DMS153 (cell line): ENCODE data around the gene GGNBP2.

Source experiments
- DNase-seq: peaks from one replicate; lab custom pipeline; 2025; lab: John Stamatoyannopoulos, UW

GGNBP2 gene

GRCh38 chr17:36566081-36566480, 21.4 kb downstream of the GGNBP2 start:
- DNase-seq, result no peak

- DNase-seq, result no peak
Measured at GRCh38 chr17:36575028-36575427, 30.3 kb downstream of the GGNBP2 start.

DNA sequence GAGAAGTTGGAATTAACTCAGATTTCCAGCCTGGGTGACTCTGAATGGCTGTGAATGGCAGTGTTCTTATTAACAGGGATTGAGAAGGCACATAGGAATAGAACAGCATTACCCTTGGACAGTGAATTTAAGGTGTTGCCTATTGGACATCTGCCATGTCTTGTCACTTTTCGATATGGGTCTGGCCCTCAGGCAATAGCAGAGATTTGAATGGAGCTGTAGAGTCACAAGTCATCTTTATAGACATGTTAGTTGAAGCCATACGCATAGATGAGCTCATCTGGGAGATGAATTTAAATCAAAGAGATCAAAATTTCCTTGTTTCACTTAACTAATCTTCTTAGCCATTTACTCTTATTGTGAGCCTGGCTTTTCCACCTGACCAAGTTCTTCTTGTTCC, 32.1 kb downstream of the GGNBP2 start:
- DNase-seq, result no peak

DNA sequence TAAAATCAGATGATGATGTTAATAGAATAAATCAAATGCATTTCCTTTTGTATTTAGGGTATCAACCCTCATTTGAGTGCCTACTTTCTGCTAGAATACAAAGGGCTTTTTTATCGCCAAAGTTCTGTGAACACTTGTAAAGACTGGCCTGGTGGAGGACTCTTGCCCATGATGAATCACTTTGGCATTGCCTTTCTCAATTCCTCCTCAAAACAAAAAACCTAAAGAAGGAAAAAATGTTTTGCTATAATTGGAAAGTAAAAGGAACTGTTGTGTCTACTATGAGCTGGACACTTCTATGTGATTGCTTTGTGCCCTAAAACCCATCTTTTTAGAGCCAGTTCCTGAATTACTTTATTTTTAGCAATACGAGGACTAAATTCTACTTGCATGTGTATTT, 34.0 kb downstream of the GGNBP2 start:
- no peak for DNase-seq

- no peak for DNase-seq
Measured at GRCh38 chr17:36583787-36584186, 39.1 kb downstream of the GGNBP2 start.

- DNase-seq, result no peak
Measured at GRCh38 chr17:36586138-36586537, 41.4 kb downstream of the GGNBP2 start.

DNA sequence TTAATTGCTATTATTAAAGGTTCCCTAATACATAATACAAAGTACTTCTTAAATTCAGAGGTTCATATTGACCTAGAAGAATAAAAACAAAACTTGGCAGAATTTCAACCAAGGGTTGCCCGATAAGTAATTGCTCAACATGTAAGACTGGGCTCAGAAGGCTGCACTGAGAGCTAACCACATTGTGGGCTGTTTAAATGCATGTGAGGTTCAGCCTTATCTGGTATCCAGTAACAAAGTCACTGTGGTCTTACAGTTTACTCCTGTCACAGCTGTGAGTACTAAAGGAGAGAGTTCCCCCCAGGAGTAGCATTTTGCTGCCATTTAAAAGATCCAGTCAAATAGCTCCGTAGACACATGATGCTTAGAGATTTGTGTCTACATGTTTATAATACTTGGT, 45.4 kb downstream of the GGNBP2 start:
- DNase-seq, result no peak

DNA sequence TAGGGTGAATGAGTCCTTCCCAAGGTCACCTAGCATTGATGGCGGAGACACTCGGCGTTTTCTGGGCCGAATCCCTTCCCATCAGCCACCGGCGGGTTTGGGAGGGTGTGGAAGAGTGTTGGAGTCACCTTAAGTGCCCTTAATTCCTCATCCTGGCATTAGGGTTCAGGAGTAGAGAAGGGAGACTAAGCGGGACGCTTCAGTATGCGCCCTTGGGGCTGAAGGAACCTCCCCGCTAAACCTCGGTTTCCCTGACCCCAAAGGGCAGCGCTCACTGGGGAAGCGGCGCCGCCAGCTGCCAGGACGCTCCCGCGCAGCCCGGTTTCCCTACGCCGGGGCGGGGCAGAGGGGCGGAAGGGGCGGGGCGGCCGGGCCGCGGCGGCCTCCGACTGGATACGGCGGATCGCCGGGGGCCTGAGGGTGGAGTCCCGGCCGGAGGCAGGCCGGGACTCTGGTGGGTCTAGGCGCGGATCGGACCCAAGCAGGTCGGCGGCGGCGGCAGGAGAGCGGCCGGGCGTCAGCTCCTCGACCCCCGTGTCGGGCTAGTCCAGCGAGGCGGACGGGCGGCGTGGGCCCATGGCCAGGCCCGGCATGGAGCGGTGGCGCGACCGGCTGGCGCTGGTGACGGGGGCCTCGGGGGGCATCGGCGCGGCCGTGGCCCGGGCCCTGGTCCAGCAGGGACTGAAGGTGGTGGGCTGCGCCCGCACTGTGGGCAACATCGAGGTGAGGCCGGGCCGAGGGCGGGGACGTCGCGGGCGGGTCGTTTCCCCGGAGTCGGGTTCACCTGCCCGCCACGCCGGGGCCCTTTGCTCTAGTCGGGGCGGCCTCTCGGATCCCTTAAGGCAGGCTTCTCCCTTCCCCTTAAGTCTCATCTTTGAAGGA, 47.0 kb downstream of the GGNBP2 start, which contains the start of gene DHRS11:
Gene DHRS11 (plus strand): TSS at position 446 of the 882 bp plus-strand sequence. CDS start 131 bp downstream, at position 577.
- peak; percentile 63 for DNase-seq

- no peak for DNase-seq
Measured at GRCh38 chr17:36592316-36592715, 47.6 kb downstream of the GGNBP2 start.

- DNase-seq, result no peak
Measured at GRCh38 chr17:36592716-36593321, 48.1 kb downstream of the GGNBP2 start.

DNA sequence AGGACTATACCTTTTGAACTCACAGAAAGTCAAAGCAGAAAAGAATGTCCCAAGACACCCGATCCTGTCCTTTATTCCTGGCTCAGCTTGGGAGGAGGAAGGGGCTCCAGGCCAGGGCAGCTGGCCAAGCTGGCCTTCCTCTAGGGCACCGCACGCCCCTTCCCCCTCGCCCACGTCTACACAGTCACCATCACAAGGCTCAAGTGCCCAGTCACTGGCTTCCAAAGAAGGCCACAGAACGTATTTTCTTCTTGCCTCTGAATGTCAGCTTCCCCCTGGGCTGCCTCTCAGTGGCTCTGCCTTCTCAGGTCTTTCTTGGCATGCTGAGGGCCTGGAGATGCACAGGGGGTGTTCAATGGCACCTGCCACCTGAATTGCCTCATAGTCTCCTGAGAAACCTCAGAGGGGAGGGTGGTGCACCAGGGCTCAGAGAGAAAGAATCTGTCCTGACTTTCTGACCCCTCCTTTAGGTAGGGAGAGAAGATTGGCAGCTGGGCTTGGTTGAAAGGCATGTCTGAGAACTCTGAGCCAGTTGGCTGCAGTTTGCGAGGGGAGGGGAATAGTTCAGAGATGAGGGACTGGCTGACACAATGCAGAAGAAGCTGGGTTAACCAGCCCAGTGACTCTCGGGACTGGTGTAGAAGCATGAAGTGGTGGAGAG, 49.1 kb downstream of the GGNBP2 start:
- DNase-seq, result no peak

DNA sequence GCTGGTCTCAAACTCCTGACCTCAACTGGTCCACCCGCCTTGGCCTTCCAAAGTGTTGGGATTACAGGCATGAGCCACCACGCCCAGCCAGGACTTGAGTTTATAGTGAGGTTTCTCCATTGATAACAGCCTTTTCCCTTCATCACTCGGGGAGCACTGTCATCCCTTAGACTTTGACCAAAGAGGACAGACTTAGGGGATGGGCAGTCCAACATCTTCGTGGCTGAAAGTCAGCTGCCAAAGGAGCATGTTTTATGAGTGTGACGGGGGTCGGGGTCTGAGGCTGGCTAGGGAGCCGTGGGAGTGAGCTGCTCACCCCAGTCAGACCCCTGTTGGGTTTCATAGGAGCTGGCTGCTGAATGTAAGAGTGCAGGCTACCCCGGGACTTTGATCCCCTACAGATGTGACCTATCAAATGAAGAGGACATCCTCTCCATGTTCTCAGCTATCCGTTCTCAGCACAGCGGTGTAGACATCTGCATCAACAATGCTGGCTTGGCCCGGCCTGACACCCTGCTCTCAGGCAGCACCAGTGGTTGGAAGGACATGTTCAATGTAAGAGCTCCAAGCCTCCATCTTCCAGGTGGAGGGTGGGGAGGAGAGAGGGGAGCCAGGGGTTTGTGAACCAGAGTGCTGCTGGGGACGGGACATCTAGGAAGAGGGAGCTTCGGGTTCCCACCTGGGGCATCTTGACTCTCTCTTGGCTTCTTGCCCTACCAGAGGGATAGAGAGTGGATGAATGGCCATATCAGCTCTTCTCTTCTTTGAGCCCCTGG, 50.1 kb downstream of the GGNBP2 start:
- DNase-seq, result no peak

DNA sequence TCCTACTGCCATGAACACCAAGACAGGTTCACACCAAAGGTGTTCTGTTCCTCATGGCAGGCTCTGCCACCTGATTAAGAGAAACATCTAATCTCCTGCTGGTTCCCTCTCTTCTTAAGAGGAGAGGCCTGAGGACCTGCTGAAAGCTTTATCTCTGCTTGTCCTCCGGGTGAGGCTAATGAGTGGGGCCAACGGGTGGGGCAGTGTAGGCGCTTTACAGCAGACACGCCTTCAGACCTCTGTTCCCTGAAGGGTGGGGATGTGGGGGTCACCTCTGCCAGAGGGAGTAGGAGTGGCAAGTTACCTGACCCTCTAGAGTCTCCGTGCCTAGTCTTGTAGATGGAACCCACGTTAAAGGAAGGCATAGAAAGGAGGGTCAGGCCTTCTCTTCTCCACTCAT, 52.5 kb downstream of the GGNBP2 start:
- DNase-seq, result no peak

DNA sequence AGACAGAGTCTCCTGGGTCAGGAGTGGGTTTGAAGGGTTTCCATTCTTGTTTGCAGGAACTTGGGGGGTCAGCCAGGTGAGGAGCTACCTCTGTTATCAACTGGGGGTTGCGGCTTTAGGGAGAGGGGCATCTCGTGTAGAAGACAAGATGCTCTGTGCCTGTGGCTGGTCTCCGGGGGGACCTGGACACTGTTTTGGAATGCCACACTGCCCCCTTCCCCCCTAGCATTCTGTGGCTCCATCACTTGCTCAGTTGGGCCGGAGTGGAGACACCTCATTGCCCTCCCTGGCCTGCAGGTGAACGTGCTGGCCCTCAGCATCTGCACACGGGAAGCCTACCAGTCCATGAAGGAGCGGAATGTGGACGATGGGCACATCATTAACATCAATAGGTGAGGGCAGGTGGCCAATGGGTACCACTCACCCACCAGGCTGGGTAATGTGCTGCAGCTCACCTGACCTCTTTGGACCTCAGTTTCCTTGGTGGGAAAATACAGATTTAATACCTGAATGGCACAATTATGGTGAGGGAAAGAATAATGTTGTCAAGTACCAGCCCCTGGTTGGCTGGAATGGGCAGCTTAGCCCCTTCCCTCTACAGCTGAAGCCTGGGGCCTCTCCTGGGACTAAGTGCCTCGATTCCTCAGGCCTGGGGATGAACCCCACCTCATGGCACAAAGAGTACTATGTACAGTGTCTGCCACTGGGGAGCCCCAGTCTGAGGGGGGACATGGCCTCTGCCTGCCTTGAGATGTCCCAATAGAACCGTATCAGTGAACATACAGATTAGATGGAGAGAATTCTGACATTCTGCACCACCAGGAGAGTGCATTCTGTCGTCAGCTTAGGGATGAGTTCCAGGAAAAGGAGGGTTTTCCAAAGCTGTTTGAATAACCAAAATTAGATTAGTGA, 53.4 kb downstream of the GGNBP2 start:
- DNase-seq, result no peak

GRCh38 chr17:36598951-36599401, 54.3 kb downstream of the GGNBP2 start:
- no peak for DNase-seq

DNA sequence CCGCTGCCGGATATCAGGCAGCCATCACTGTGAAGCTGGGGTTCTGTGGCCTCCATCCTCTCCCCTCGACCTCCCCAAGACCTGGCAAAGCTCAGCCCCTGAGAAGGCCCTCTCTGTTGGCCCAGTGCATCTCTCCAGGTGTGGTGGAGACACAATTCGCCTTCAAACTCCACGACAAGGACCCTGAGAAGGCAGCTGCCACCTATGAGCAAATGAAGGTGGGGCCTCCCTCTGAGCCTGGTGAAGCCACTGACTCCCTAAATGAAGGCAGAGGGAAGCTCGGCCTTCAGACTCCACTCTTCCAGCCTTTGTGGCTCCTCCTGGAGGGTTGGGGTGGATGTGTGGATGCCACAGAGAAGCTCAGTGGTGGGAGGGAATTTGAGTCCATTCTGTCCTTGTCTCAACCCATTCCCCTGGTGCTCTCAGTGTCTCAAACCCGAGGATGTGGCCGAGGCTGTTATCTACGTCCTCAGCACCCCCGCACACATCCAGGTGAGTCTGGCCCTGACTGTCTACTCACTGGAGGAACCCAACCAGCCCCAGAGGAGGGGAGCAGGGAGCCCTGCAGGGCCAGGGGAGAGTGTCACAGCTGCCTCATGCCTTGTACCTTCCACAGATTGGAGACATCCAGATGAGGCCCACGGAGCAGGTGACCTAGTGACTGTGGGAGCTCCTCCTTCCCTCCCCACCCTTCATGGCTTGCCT, 55.0 kb downstream of the GGNBP2 start:
- no peak for DNase-seq

DNA sequence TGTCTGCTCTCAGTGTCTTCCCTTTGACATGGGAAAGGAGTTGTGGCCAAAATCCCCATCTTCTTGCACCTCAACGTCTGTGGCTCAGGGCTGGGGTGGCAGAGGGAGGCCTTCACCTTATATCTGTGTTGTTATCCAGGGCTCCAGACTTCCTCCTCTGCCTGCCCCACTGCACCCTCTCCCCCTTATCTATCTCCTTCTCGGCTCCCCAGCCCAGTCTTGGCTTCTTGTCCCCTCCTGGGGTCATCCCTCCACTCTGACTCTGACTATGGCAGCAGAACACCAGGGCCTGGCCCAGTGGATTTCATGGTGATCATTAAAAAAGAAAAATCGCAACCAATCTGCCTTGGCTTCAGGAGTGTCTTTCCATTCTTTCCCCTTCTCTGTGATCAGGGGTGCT, 55.7 kb downstream of the GGNBP2 start:
- DNase-seq, result no peak

DNA sequence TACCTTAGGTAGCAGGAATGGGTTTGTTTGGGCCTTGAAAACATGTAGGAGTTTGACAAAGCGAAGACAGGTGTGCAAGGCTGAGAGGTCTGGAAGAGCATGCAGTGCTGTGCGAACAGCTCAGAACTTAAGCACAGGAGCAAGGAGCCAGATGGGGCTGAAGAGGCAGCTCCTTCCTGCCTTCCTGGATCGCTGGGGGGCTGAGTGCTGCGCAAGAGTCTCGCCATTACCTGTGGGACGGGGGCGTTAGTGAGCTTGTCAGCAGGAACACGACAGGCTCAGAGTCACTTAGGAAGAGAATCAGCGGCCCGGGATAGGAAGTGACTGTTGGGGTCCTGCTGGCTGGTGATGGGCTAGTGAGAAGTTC, 56.2 kb downstream of the GGNBP2 start:
- DNase-seq, result no peak

GRCh38 chr17:36601303-36602029, 56.7 kb downstream of the GGNBP2 start, which contains the start of gene MRM1:
Gene MRM1 (plus strand): TSS chr17:36601583. CDS start chr17:36601811, 228 bp downstream.
- peak; percentile 84 for DNase-seq
